Measurements from ENCODE around the gene STAT5B. TPM values are rescaled to one million over a fixed set of nuclear protein-coding genes. Genes with fewer than 3 reads are reported as not detected.
"Not testable (repeated sequence)": the region's sequence is repeated elsewhere in the genome, so short reads cannot be mapped to it uniquely, and the experiment has no call there.

STAT5B gene
- 23.0 TPM for polyA plus RNA-seq (2013, experiment 1 of 2)
- 27.8 TPM for polyA plus RNA-seq (2013, experiment 2 of 2)

- peaks cover 42% of the 10 kb centered on the region for H3K4me1 ChIP-seq (ENCODE audit: insufficient read depth, low read length)
- under 1% methylated on average over 47 of the region's 47 CpGs for WGBS
- peak within 1 kb of the TSS; percentile 66 for H3K9ac ChIP-seq (ENCODE audit: low read depth, low read length)
- H3K4me3 ChIP-seq (ENCODE audit: low read length) = peak within 1 kb of the TSS; percentile 61
- no peaks in the 10 kb centered on the region for H3K27me3 ChIP-seq (ENCODE audit: insufficient read depth, low read length)
- no peaks in the 10 kb centered on the region for H3K36me3 ChIP-seq (ENCODE audit: insufficient read depth, low read length)
- H3K27ac ChIP-seq (ENCODE audit: low read depth, low read length) = peak within 1 kb of the TSS; percentile 82; the same call in 1 of the 2 replicates
- no peaks in the 10 kb centered on the region for H3K9me3 ChIP-seq (ENCODE audit: insufficient read depth, low read depth, low read length)
Observed at GRCh38 chr17:42276359-42276608, at the start of gene STAT5B. Gene STAT5B, minus strand, starts transcription at chr17:42276391. Its CDS starts 44,264 bp downstream, at chr17:42232127.

- Histone ChIP-seq H3K4me3 (ENCODE audit: low read length) (no peak overlapping the region), H3K9ac (ENCODE audit: low read depth, low read length) (no peak overlapping the region), H3K9me3 (ENCODE audit: insufficient read depth, low read depth, low read length) (no peaks in the 10 kb centered on the region), H3K36me3 (ENCODE audit: insufficient read depth, low read length) (peaks cover 62% of the 10 kb centered on the region), H3K27ac (ENCODE audit: low read depth, low read length) (no peak overlapping the region), H3K4me1 (ENCODE audit: insufficient read depth, low read length) (peaks cover 26% of the 10 kb centered on the region), H3K27me3 (ENCODE audit: insufficient read depth, low read length) (no peaks in the 10 kb centered on the region)
- WGBS = 93% methylated on average over 7 of the region's 7 CpGs
Observed at GRCh38 chr17:42325026-42325425, 48.8 kb upstream of the STAT5B start.

DNA sequence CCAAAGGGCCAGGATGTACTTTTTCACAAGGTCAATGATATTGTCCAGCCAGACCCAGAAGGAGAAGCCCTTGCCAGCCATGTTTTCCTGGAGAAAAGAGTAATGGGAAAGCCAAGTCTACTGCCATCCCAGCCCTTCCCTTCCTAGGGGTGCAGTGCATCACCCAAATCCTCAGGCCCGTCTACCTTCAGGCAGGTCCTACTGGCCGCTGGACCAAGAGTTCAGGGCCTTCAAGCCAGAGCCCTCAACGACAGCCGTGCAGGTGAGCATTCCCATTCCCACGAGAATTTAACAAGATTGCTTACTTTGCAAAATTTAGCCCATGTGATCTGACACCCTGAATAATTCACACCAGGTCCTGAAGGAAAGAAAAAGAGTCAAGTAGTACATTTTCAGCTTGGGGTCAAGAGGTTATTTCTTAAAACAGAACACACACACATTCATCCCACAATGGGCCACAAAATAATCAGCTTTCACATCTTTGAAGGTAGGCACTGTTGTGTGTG, 47.1 kb upstream of the STAT5B start:
- H3K4me3 ChIP-seq (ENCODE audit: low read length) = no peak overlapping the region
- H3K4me1 ChIP-seq (ENCODE audit: insufficient read depth, low read length) = peaks cover 16% of the 10 kb centered on the region
- H3K27ac ChIP-seq (ENCODE audit: low read depth, low read length) = peak overlapping the region; percentile 0; the same call in 1 of the 2 replicates
- no peaks in the 10 kb centered on the region for H3K27me3 ChIP-seq (ENCODE audit: insufficient read depth, low read length)
- no peaks in the 10 kb centered on the region for H3K9me3 ChIP-seq (ENCODE audit: insufficient read depth, low read depth, low read length)
- no peak overlapping the region for H3K9ac ChIP-seq (ENCODE audit: low read depth, low read length)
- peaks cover 74% of the 10 kb centered on the region for H3K36me3 ChIP-seq (ENCODE audit: insufficient read depth, low read length)
- 91% methylated on average over 5 of the region's 5 CpGs for WGBS

GRCh38 chr17:42322382-42323267, 46.4 kb upstream of the STAT5B start:
- H3K27me3 ChIP-seq (ENCODE audit: insufficient read depth, low read length) = no peaks in the 10 kb centered on the region
- WGBS = 50% methylated on average over 9 of the region's 10 CpGs
- no peak overlapping the region for H3K9ac ChIP-seq (ENCODE audit: low read depth, low read length)
- no peak overlapping the region for H3K4me3 ChIP-seq (ENCODE audit: low read length)
- H3K9me3 ChIP-seq (ENCODE audit: insufficient read depth, low read depth, low read length) = no peaks in the 10 kb centered on the region
- peaks cover 74% of the 10 kb centered on the region for H3K36me3 ChIP-seq (ENCODE audit: insufficient read depth, low read length)
- peaks cover 10% of the 10 kb centered on the region; the same call in 1 of the 2 replicates for H3K4me1 ChIP-seq (ENCODE audit: insufficient read depth, low read length)
- peak overlapping the region; percentile 0; the same call in 1 of the 2 replicates for H3K27ac ChIP-seq (ENCODE audit: low read depth, low read length)

DNA sequence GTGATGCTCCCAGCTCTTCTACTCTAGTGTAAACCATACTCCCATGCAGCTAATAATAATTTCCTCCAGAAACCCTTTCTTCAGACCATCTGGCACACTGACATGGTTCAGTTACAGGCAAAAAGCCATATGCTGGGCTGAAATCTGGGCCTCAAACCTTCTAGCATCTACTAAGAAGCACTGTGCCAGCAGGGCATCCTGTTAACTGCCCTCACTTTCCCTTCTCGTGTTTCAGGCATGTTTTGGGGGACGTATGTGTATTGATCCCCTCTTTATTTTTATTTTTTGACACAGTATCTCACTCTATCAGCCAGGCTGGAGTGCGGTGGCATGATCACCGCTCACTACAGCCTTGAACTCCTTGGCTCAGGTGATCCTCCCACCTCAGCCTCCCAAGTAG, 45.4 kb upstream of the STAT5B start:
- no peak overlapping the region for H3K4me3 ChIP-seq (ENCODE audit: low read length)
- no peaks in the 10 kb centered on the region for H3K27me3 ChIP-seq (ENCODE audit: insufficient read depth, low read length)
- H3K27ac ChIP-seq (ENCODE audit: low read depth, low read length) = no peak overlapping the region
- peaks cover 10% of the 10 kb centered on the region; the same call in 1 of the 2 replicates for H3K4me1 ChIP-seq (ENCODE audit: insufficient read depth, low read length)
- H3K9ac ChIP-seq (ENCODE audit: low read depth, low read length) = no peak overlapping the region
- WGBS = 95% methylated on average over 4 of the region's 4 CpGs
- no peaks in the 10 kb centered on the region for H3K9me3 ChIP-seq (ENCODE audit: insufficient read depth, low read depth, low read length)
- peaks cover 75% of the 10 kb centered on the region for H3K36me3 ChIP-seq (ENCODE audit: insufficient read depth, low read length)

- 99% methylated on average over 6 of the region's 6 CpGs for WGBS
- peaks cover 12% of the 10 kb centered on the region; the same call in 1 of the 2 replicates for H3K4me1 ChIP-seq (ENCODE audit: insufficient read depth, low read length)
- not testable (repeated sequence) for H3K9me3 ChIP-seq (ENCODE audit: insufficient read depth, low read depth, low read length); H3K4me3 ChIP-seq (ENCODE audit: low read length); H3K27ac ChIP-seq (ENCODE audit: low read depth, low read length); H3K27me3 ChIP-seq (ENCODE audit: insufficient read depth, low read length); H3K9ac ChIP-seq (ENCODE audit: low read depth, low read length)
- H3K36me3 ChIP-seq (ENCODE audit: insufficient read depth, low read length) = peaks cover 75% of the 10 kb centered on the region
Observed at GRCh38 chr17:42317967-42318366, 41.8 kb upstream of the STAT5B start.

DNA sequence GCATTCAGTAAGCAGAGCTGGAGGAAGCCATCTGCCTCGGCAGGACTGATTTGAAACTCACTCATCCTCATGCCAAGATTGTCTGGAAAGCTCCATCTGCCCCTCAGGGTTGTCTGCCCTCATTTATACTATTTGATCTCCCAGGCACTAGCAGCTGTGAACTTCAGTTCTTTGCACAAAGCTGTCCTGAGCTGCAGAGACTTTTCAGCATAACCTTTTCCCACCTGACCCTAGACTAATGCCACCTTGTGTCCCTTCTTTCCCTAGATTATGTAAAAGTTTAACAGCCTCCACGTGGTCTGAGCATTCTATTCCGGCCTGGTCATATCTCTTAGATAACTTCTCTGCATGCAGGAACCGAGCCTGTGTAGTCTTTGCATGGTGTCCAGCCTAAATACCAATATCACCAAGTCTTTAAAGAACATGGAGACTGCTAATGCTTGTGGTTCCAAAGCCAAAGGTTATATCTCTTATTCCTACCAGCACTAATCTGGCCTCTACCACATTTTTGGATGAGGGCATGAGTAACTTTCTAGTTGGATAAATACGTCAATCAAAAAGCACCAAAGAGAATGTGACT, 41.2 kb upstream of the STAT5B start:
- Histone ChIP-seq H3K36me3 (ENCODE audit: insufficient read depth, low read length) (peaks cover 71% of the 10 kb centered on the region), H3K9me3 (ENCODE audit: insufficient read depth, low read depth, low read length) (no peaks in the 10 kb centered on the region), H3K4me3 (ENCODE audit: low read length) (no peak overlapping the region), H3K27me3 (ENCODE audit: insufficient read depth, low read length) (no peaks in the 10 kb centered on the region), H3K27ac (ENCODE audit: low read depth, low read length) (no peak overlapping the region), H3K9ac (ENCODE audit: low read depth, low read length) (no peak overlapping the region), H3K4me1 (ENCODE audit: insufficient read depth, low read length) (peaks cover 11% of the 10 kb centered on the region; the same call in 1 of the 2 replicates)
- WGBS = 86% methylated on average over 5 of the region's 5 CpGs

GRCh38 chr17:42316755-42317154, 40.6 kb upstream of the STAT5B start:
- Histone ChIP-seq H3K4me1 (ENCODE audit: insufficient read depth, low read length) (peaks cover 15% of the 10 kb centered on the region), H3K36me3 (ENCODE audit: insufficient read depth, low read length) (peaks cover 65% of the 10 kb centered on the region), H3K27ac (ENCODE audit: low read depth, low read length) (no peak overlapping the region), H3K4me3 (ENCODE audit: low read length) (no peak overlapping the region), H3K9me3 (ENCODE audit: insufficient read depth, low read depth, low read length) (no peaks in the 10 kb centered on the region), H3K9ac (ENCODE audit: low read depth, low read length) (no peak overlapping the region), H3K27me3 (ENCODE audit: insufficient read depth, low read length) (no peaks in the 10 kb centered on the region)
- 96% methylated on average over 4 of the region's 4 CpGs for WGBS

DNA sequence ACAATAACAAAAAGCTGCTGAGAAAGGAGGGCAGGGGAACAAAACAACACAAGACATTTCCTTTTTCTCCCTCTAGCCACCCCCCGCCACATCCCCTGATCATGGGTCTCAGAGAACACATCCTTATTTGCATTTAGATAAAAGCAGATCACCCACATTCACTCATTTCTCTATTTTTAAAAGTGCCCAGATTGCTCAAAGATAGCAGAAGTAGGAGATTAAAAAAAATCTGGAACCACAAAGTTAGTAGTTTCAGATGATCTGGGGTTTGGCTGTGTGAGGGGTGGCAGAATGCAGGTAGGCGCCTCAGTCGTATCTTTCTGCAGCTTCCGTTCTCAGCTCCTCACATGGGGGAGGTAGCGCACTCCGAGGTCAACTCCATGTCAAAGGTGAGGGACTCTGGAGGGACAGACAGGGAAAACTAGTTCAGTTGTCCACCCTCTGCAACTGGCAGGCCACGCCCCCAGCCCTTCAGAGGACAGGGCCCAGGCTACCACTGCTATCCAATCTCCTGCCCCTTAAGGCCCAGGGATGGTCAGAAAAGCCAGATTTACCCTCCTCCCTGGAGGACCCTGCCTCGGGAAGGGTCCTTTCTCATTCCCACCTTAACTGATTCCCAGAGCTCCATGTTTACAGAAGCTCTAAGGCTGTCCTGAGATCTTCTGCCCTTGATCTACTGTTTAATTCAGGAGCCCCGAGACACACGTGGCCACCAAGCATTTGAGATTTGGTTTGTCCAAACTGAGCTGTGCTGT, 39.4 kb upstream of the STAT5B start:
- Histone ChIP-seq H3K27me3 (ENCODE audit: insufficient read depth, low read length) (no peaks in the 10 kb centered on the region), H3K36me3 (ENCODE audit: insufficient read depth, low read length) (peaks cover 54% of the 10 kb centered on the region), H3K4me1 (ENCODE audit: insufficient read depth, low read length) (peaks cover 27% of the 10 kb centered on the region), H3K4me3 (ENCODE audit: low read length) (no peak overlapping the region), H3K9ac (ENCODE audit: low read depth, low read length) (no peak overlapping the region), H3K27ac (ENCODE audit: low read depth, low read length) (no peak overlapping the region), H3K9me3 (ENCODE audit: insufficient read depth, low read depth, low read length) (no peaks in the 10 kb centered on the region)
- WGBS = 93% methylated on average over 10 of the region's 10 CpGs

DNA sequence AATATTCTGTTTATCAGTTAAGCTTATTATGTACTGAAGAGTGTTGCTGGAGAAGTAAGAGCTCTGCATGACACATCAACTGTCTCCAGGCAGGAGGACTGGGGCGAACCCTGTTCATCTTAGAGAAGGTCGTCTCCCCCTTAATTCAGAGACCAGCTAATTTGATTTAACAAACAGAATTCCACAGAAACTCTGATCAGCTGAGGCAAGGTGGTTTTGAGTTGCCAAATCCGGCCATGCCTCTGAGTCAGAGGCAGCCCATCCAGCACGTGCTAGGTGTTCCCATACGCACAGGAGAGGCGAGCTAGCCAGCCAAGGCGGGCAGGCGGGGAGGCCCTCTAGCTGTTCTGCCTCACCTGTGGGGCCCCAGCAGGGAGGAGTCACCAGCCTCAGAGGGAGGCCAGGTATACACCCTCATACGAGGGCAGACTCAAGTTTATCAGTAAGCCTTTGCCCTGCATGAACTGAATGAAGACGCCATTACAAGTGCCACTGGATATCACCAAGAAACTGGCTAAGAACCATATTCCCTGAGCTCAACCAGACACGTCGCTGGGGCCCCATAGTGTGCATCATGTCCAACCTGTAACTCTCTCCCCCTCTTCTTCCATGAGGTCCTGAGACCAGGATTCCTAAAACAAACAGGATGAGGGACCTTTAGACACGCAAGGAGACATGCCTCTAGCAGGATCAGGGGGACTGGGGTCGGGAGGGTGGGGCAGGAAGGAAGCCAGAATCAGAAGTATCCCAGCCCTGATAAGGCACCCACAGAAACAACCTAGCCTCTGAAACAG, 37.8 kb upstream of the STAT5B start:
- no peak overlapping the region for H3K9ac ChIP-seq (ENCODE audit: low read depth, low read length)
- H3K9me3 ChIP-seq (ENCODE audit: insufficient read depth, low read depth, low read length) = no peaks in the 10 kb centered on the region
- no peak overlapping the region for H3K27ac ChIP-seq (ENCODE audit: low read depth, low read length)
- no peaks in the 10 kb centered on the region for H3K27me3 ChIP-seq (ENCODE audit: insufficient read depth, low read length)
- WGBS = 86% methylated on average over 14 of the region's 14 CpGs
- H3K36me3 ChIP-seq (ENCODE audit: insufficient read depth, low read length) = peaks cover 45% of the 10 kb centered on the region
- H3K4me3 ChIP-seq (ENCODE audit: low read length) = no peak overlapping the region
- peaks cover 24% of the 10 kb centered on the region for H3K4me1 ChIP-seq (ENCODE audit: insufficient read depth, low read length)

Data from HUES64 (cell line).